Type B pancreatic cell (in vitro differentiated cells): ENCODE measurements around the gene MSI2. TPM values are rescaled to one million over a fixed set of nuclear protein-coding genes. Genes with fewer than 3 reads are reported as not detected.

Experiments
- DNase-seq: peaks from one replicate; pipeline ENCODE4 v3.0.0; 2021; ENCODE audit warnings: mixed read lengths; ENCODE audit not compliant: unreplicated experiment; ENCODE audit errors: extremely low spot score
- H3K27ac Mint-ChIP-seq: 2 replicates; pipeline ENCODE4 v1.8.0; 2021; ENCODE audit warnings: mild to moderate bottlenecking, mixed read lengths
- H3K27me3 Mint-ChIP-seq: 2 replicates; pipeline ENCODE4 v1.8.0; 2021; ENCODE audit warnings: mixed read lengths
- H3K36me3 Mint-ChIP-seq: 2 replicates; pipeline ENCODE4 v1.8.0; 2021; ENCODE audit warnings: mixed read lengths
- H3K4me1 Mint-ChIP-seq: one replicate; pipeline ENCODE4 v1.8.0; 2021; ENCODE audit warnings: mixed read lengths; ENCODE audit not compliant: unreplicated experiment
- H3K4me3 Mint-ChIP-seq: 2 replicates; pipeline ENCODE4 v1.8.0; 2021; ENCODE audit warnings: mild to moderate bottlenecking, mixed read lengths
- H3K9me3 Mint-ChIP-seq: 2 replicates; pipeline ENCODE4 v1.8.0; 2021; ENCODE audit warnings: mixed read lengths
- total RNA-seq: library from RNA; stranded (reverse); gene quantifications from 2 replicates; pipeline ENCODE4 v1.2.1, GENCODE V29; 2021; ENCODE audit warnings: low replicate concordance
- TF ChIP-seq, protein P1 (sequence below): fragments of 200-600 bp; sonication (generic); conservative IDR thresholded peaks from 2 replicates; pipeline ENCODE4 v1.5.0; 2021; ENCODE audit warnings: antibody characterized with exemption, mild to moderate bottlenecking

MSI2 gene
- total RNA-seq, 1 donor from 2014 or later, result 158 TPM

DNA sequence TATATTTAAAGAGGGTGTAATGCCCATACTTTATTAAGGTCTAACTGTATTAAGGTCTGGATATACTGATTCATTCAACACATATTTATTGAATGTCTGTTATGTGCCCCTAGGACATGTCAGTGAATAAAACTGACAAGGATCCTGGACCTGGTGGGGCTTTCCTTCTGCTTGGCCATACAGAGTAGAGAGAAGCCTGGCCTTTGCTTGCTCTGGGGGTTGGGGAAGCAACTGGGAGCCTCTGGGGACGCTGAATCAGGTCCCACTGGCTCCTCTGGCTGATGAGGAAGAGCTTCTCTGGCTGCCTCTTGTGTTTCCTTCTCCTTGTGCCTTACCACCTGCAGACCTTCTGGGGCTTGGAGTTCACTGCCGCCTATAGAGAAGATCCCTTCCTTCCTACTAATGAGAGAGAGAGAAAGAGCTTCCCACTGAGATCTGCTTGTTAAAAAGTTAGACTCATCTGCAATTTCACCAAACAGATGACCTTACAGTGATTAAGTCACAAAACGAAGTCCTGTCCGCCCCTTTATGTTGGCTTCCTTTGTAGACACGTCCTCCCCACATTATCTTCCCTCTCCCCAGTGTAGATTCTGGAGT, 49.7 kb downstream of the MSI2 start:
- Mint-ChIP-seq H3K9me3 (no peaks in the 10 kb centered on the region), H3K4me3 (no peak overlapping the region), H3K27me3 (no peaks in the 10 kb centered on the region), H3K4me1 (peaks cover 29% of the 10 kb centered on the region), H3K27ac (no peak overlapping the region), H3K36me3 (peaks cover 45% of the 10 kb centered on the region)
- TF ChIP-seq, protein P1, sequence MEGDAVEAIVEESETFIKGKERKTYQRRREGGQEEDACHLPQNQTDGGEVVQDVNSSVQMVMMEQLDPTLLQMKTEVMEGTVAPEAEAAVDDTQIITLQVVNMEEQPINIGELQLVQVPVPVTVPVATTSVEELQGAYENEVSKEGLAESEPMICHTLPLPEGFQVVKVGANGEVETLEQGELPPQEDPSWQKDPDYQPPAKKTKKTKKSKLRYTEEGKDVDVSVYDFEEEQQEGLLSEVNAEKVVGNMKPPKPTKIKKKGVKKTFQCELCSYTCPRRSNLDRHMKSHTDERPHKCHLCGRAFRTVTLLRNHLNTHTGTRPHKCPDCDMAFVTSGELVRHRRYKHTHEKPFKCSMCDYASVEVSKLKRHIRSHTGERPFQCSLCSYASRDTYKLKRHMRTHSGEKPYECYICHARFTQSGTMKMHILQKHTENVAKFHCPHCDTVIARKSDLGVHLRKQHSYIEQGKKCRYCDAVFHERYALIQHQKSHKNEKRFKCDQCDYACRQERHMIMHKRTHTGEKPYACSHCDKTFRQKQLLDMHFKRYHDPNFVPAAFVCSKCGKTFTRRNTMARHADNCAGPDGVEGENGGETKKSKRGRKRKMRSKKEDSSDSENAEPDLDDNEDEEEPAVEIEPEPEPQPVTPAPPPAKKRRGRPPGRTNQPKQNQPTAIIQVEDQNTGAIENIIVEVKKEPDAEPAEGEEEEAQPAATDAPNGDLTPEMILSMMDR, result no peak
- DNase-seq, result no peak

DNA sequence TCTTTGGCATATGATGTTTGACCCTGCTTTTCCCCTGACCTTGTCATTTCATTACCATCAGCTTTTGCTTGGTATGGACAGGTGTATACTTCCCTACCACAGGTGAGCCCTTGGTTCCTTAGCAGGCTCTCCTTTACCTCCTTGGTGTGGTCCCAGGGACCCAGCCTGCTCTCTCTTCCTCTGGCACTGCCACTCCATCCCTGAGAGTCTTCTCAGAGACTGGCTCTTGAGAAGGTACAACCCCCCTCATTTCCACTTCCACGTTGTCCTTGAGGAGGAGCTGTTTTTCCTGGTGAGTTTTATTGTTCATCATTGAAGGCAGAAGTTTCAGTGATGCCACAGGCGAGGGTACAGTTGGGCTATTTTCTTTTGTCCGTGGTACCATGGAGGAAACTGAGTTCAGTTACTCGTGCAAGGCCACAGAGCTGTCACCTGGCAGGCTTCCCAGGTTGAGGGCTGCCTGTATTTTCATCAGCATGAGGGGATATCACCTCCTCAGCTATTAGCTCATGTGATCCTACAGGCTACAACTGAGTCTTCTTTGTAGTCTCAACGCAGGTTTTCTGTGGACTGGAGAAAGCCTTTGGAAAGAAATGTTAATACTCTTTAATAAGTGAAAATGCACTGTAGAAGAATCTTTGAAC, 52.3 kb downstream of the MSI2 start:
- peaks cover 33% of the 10 kb centered on the region for H3K4me1 Mint-ChIP-seq
- no peak overlapping the region for H3K4me3 Mint-ChIP-seq

DNA sequence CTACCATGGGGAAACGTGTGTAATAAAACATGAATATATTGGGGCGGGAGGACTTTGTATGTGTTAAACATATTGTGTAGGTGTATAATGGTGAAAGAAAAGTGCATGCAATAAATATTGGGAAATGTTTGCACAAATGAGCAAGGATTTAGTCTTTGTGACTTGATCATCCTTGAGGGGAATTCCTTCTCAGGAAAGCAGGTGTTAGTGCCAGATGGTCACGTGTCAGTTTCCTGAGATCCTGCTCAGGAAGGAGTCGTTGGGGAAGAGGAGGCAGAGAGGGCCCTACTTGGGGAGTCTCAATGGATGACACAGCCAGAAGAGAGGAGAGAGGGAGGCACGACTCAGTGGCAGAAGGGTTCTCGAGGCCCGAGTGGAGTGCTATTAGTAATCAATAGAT, 53.2 kb downstream of the MSI2 start:
- Mint-ChIP-seq H3K4me1 (peaks cover 32% of the 10 kb centered on the region), H3K4me3 (no peak overlapping the region), H3K36me3 (peaks cover 38% of the 10 kb centered on the region), H3K27ac (no peak overlapping the region), H3K9me3 (no peaks in the 10 kb centered on the region), H3K27me3 (no peaks in the 10 kb centered on the region)
- DNase-seq, result no peak
- TF ChIP-seq, protein P1, result no peak

More for the DNA sequence above, 52.3 kb downstream of the MSI2 start:
- DNase-seq, result no peak
- Mint-ChIP-seq H3K27me3 (no peaks in the 10 kb centered on the region), H3K27ac (no peak overlapping the region), H3K36me3 (peaks cover 34% of the 10 kb centered on the region), H3K9me3 (no peaks in the 10 kb centered on the region)
- TF ChIP-seq, protein P1, result no peak

DNA sequence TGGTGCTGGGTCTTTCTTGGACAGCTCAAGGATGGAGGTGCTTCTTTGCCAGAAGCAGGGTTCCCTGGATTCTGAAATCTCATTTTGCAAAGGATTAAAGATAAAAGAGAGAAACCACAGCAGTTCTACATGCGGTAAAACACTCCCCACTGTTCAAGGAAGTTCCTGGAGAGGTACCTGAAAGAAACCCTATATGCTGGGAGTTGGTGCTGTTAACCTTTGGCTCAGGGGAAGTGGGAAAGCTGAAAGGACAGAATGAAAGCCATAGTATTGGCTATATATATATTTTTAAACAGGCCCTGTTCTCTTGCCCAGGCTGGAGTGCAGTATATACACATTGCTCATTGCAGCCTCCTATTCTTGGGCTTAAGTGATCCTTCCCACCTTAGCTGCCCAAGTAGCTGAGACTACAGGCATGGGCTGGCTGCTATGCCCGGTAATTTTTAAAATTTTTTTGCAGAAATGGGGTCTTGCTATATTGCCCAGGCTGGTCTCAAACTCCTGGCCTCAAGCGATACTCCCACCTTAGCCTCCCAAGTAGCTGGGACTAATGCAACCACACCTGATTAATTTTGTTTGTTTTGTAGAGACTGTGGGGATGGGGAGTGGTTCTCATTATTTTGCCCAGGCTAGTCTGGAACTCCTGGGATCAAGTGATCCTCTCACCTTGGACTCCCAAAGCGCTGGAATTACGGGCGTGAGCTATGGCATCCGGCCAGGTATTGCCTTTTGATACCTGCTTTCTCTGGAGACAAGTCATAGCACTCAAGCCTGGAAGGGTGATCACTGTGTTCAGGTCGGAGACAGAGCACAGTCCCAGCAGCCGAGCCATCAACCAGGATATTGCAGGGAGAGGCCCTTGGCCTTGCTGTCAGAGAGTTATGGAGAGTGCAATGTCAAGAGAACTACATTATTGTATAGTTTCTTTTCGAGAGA, 55.2 kb downstream of the MSI2 start:
- H3K9me3 Mint-ChIP-seq, result no peaks in the 10 kb centered on the region
- no peak for DNase-seq
- H3K27ac Mint-ChIP-seq, result no peak overlapping the region
- TF ChIP-seq, protein P1, result no peak
- no peak overlapping the region for H3K4me3 Mint-ChIP-seq
- H3K27me3 Mint-ChIP-seq, result no peaks in the 10 kb centered on the region
- H3K36me3 Mint-ChIP-seq, result peaks cover 30% of the 10 kb centered on the region
- H3K4me1 Mint-ChIP-seq, result peaks cover 35% of the 10 kb centered on the region

DNA sequence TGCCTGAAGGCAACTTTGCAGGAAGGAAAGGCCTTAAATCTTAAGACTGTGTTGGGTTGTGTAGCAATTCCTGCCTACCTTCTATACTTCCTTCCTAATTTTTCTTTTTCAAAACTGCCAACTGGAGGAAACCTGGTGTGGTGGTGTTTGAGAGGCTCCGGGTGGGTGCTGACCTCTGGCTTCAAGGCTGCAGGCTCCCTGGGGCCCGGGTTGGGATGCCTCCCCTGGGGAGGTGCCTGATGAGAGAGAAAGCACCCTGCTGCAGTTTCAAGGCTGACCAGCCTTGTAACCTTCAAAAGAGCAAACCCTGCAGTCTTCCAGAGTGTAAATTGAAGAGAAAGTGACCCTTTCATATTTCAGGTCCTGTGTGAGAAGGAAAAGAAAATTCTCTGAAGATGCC, 55.9 kb downstream of the MSI2 start:
- DNase-seq, result no peak
- Mint-ChIP-seq H3K27me3 (no peaks in the 10 kb centered on the region), H3K4me3 (no peak overlapping the region), H3K36me3 (peaks cover 30% of the 10 kb centered on the region), H3K9me3 (no peaks in the 10 kb centered on the region), H3K4me1 (peaks cover 35% of the 10 kb centered on the region), H3K27ac (no peak overlapping the region)
- TF ChIP-seq, protein P1, result no peak
